OCI-LY1 (cell line): Measurements from ENCODE around the gene TSPOAP1.

Source experiments
- CTCF ChIP-seq: fragments of 200-600 bp; sonication (generic), shearing (Covaris generic); IDR thresholded peaks from 2 replicates; pipeline ENCODE4 v1.5.1; 2017; ENCODE audit warnings: mild to moderate bottlenecking, antibody characterized with exemption, low read length, moderate library complexity, mixed read lengths
- EZH2 ChIP-seq: fragments of 200-600 bp; sonication (generic), shearing (Covaris generic); IDR thresholded peaks from 2 replicates; pipeline ENCODE4 v1.8.0; 2017; ENCODE audit warnings: borderline replicate concordance, mixed run types, mild to moderate bottlenecking, antibody characterized with exemption, low read length, moderate library complexity, mixed read lengths

DNA sequence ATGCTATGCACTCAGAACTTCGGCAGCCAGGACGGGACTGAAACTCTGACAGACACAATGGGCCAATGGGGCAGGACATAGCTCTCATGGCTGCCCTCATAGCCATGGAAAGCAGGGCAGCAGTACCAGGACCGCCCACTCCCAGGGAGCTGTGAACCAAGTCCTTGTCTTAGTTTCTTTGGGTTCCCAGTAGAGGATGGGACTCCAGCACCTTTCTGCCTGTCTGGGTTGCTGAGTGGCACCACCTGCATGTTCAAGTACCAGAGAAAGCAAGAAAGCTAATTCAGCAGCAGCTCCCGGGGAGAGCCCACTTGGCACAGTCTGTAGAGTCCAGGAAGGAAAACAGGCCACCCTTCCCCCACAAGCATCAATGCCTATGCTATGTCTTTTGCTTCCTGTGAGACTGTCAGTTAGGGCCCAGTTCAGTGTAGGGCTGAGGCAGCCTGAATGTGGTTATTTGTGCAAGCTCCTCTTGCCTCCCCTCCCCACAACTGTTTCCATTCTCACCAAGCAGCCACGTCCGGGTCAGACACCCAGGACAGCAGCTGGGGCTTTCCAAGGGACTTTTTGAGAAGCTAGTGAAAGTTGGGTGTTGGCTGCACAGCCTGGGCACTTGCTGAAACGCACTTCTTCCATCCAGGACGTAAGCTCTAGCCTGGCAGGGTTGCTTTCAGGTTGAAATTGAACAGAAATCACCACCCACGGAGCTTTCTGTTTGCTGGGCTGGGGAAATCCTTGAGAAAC, 15.6 kb upstream of the TSPOAP1 start:
- TF ChIP-seq CTCF: no peak
- TF ChIP-seq EZH2: no peak
